ENCODE data around the gene LRMDA. TPM values are rescaled to one million over a fixed set of nuclear protein-coding genes. Genes with fewer than 3 reads are reported as not detected.

The LRMDA gene
- total RNA-seq, 1 experiment from 2014 or later = not detected

DNA sequence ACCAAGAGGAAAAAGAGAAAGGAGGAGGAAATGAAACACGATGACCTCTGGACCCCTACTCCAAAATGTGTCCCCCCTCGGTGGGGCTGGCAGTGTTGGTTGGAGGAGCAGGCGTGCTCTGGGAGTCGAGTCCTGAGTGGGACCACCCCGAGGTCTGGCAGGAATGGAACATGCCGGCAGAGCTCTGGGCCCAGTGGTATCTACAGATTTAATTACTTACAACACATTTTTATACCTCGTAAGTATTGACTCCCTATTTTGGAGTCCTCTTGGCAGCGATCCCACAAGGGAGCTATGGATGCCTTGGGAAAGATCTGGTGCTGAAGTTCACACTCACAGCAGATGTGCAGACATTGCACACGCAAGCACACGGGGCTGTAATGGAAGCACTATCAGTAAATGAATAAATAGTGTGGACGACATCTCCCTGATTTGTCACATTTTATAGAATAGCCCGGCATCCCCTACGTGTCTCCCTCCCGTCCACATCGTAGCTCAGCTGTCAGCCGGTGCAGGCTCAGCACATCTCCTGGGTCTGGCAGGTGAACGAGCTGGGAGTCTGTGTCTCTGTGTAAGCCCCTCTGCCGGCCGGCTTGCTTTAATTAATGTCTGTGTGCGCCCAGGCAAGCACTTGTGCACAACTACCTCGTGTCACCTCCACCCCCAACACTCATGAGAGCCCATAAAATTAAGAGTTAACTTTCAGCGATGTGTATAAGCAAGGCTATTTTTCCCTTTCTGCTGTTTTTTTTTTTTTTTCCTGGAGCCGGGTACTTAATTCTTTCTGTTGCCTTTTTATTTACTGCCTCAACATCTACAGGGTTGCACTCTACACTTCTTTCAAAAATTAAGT, 603.2 kb downstream of the LRMDA start:
- Histone ChIP-seq H3K4me3 (ENCODE audit: low read length) (no peak overlapping the region), H4K20me1 (ENCODE audit: insufficient read depth, low read depth, low read length) (no peaks in the 10 kb centered on the region), H3K4me1 (ENCODE audit: low read length) (no peaks in the 10 kb centered on the region), H3K9me2 (replicated peaks; ENCODE audit: insufficient read depth, low read length) (no peaks in the 10 kb centered on the region), H2AFZ (ENCODE audit: low read length) (no peak overlapping the region), H3K79me2 (ENCODE audit: low read length) (no peaks in the 10 kb centered on the region), H3K4me2 (ENCODE audit: low read depth, low read length, poor library complexity, severe bottlenecking) (no peak overlapping the region), H3K27me3 (ENCODE audit: low read length) (peaks cover 4% of the 10 kb centered on the region; the same call in 1 of the 2 replicates), H3K9ac (ENCODE audit: low read length) (no peak overlapping the region), H3K27ac (ENCODE audit: low read length) (no peak overlapping the region), H3K36me3 (ENCODE audit: insufficient read depth, low read length) (no peaks in the 10 kb centered on the region), H3K9me3 (ENCODE audit: low read length) (peaks cover 11% of the 10 kb centered on the region)
- no peak for DNase-seq

DNA sequence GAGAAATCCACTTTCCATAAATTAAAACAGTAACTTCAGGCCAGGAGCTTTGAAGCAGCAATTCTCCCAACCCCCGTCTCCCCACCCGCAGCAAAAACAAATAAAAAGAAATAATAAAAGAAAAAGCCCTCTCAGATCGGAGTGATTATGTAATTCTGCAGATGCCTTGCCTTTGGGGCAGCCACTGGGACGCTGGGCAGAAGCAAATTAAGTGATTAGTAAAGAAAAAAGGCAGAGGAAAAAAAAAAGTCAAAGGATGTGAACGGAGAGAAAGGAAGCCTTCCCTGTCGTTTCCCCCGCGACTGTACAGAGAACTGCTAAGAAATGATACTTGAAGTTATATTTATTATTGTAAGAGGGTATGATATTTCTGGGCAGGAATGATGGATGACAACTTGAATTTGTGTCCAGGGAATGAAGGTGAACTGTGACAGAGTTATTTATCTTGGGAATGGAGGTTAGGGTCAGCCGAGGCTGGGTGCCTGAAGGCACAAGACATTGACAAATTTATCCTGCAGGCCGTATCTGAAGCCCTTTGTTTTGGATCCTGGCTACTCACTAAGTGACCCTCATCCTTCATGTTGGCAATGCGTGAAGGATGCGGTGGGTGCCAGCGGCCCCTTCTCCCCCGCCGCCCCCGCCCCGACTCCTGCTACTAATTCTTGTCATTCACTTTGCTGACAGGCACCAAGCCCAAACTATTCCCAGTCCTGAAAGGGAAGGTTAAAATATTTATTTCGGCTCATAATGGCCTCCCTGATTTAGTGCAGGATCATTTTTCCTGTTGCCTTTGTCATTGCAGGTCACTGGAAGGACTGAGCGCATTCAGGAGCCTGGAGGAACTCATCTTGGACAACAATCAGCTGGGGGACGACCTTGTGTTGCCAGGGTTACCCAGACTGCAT, 604.0 kb downstream of the LRMDA start:
- Histone ChIP-seq H3K36me3 (ENCODE audit: insufficient read depth, low read length) (no peaks in the 10 kb centered on the region), H3K79me2 (ENCODE audit: low read length) (no peaks in the 10 kb centered on the region), H3K27ac (ENCODE audit: low read length) (no peak overlapping the region), H3K4me1 (ENCODE audit: low read length) (no peaks in the 10 kb centered on the region), H3K4me2 (ENCODE audit: low read depth, low read length, poor library complexity, severe bottlenecking) (no peak overlapping the region), H3K9me2 (replicated peaks; ENCODE audit: insufficient read depth, low read length) (no peaks in the 10 kb centered on the region), H4K20me1 (ENCODE audit: insufficient read depth, low read depth, low read length) (no peaks in the 10 kb centered on the region), H3K9me3 (ENCODE audit: low read length) (peaks cover 11% of the 10 kb centered on the region), H3K9ac (ENCODE audit: low read length) (no peak overlapping the region), H2AFZ (ENCODE audit: low read length) (no peak overlapping the region), H3K27me3 (ENCODE audit: low read length) (peaks cover 4% of the 10 kb centered on the region; the same call in 1 of the 2 replicates), H3K4me3 (ENCODE audit: low read length) (no peak overlapping the region)
- DNase-seq = no peak

DNA sequence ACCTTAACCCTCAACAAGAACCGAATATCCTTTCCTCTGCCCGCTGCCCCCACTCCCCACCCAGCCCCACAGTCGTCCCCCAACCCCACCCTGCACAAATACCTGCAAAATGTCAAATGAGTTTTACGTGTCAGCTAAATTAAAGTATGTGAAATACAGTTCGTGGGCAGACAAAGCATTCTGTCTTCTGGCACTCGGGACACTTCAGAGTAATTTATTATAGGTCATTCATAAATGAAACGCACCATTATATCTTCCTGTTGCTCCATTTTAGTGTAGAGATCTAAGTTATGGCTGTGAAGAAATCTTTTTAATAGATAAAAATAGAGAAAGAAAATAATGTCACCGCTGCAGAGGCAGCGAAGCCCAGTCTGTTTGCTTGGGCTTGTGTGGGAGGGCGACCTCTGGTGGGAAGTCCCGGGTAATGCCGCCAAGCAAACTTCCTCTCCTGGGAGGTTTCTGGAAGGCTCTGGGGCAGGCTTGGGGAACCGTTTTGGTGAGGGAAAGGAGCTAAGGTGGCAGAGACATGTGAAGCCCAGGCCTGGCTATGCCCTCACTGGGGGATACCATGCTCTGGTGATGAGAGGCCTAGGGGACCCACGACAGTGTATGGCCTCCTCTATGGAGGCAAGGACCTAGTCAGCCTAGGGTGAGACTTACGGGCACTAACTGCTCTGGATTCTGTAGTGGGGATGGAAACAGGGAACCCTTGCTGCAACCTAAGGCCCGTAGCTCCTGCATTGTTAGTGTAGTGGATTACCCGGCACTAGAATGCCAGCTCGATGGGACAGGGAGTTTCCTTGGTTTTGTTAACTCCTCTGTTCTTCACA, 604.9 kb downstream of the LRMDA start:
- Histone ChIP-seq H3K4me3 (ENCODE audit: low read length) (no peak overlapping the region), H3K9me3 (ENCODE audit: low read length) (peaks cover 11% of the 10 kb centered on the region), H3K4me1 (ENCODE audit: low read length) (no peaks in the 10 kb centered on the region), H3K4me2 (ENCODE audit: low read depth, low read length, poor library complexity, severe bottlenecking) (no peak overlapping the region), H4K20me1 (ENCODE audit: insufficient read depth, low read depth, low read length) (no peaks in the 10 kb centered on the region), H3K36me3 (ENCODE audit: insufficient read depth, low read length) (no peaks in the 10 kb centered on the region), H3K27ac (ENCODE audit: low read length) (no peak overlapping the region), H3K9ac (ENCODE audit: low read length) (no peak overlapping the region), H2AFZ (ENCODE audit: low read length) (no peak overlapping the region), H3K79me2 (ENCODE audit: low read length) (no peaks in the 10 kb centered on the region), H3K27me3 (ENCODE audit: low read length) (peaks cover 4% of the 10 kb centered on the region; the same call in 1 of the 2 replicates), H3K9me2 (replicated peaks; ENCODE audit: insufficient read depth, low read length) (no peaks in the 10 kb centered on the region)
- peak; percentile 71 for DNase-seq

DNA sequence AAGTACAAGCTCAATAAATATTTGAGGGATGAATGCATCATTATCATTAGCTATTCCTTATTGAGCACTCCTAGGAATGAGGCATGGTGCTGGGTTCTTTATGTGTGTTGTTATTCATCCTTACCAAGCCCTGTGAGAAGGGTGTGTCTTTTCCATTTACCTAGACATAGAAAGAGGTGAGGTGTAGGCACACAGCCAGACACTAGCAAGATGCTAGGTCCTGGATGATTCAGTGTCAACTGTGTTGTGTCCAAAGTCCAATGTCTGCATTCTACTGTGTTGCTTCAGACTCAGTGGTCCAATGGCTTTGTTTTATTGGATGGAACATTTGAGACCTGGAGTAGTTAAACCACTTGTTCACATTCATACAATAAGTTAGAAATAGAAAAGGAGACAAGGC, 605.5 kb downstream of the LRMDA start:
- H3K79me2 ChIP-seq (ENCODE audit: low read length) = no peaks in the 10 kb centered on the region
- H3K36me3 ChIP-seq (ENCODE audit: insufficient read depth, low read length) = no peaks in the 10 kb centered on the region
- no peaks in the 10 kb centered on the region for H3K9me2 ChIP-seq (replicated peaks; ENCODE audit: insufficient read depth, low read length)
- DNase-seq = no peak
- H3K4me3 ChIP-seq (ENCODE audit: low read length) = no peak overlapping the region
- H3K27ac ChIP-seq (ENCODE audit: low read length) = no peak overlapping the region
- H2AFZ ChIP-seq (ENCODE audit: low read length) = no peak overlapping the region
- peaks cover 4% of the 10 kb centered on the region; the same call in 1 of the 2 replicates for H3K27me3 ChIP-seq (ENCODE audit: low read length)
- no peaks in the 10 kb centered on the region for H4K20me1 ChIP-seq (ENCODE audit: insufficient read depth, low read depth, low read length)
- H3K4me1 ChIP-seq (ENCODE audit: low read length) = no peaks in the 10 kb centered on the region
- H3K9me3 ChIP-seq (ENCODE audit: low read length) = peaks cover 11% of the 10 kb centered on the region
- H3K9ac ChIP-seq (ENCODE audit: low read length) = no peak overlapping the region
- no peak overlapping the region for H3K4me2 ChIP-seq (ENCODE audit: low read depth, low read length, poor library complexity, severe bottlenecking)

DNA sequence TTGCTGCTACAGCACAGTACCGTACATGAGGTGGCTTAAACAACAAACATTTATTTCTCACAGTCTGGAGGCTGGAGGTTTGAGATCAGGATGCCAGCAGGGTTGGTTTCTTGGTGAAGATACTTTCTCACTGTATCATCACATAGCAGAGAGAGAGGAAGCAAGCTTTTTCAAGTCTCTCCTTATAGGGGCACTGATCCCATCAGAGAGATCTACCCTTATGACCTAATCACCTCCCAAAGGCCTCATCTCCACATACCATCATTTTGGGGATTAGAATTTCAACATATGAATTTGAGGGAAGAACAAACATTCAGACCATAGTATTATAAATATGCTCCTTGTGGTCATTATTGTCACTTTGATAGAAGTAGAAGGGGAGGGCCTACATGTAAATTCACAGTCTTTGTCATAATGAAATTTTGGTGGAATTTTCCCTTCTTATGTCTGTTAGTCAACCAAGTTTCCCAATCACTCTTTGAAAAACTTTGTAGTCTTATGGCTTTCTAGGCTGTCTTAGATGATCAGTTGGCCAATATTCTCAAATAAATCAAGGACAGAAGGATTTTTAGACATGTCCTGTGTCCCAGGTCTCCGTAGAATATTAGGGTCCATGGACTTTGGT, 606.2 kb downstream of the LRMDA start:
- H3K79me2 ChIP-seq (ENCODE audit: low read length) = no peaks in the 10 kb centered on the region
- H3K36me3 ChIP-seq (ENCODE audit: insufficient read depth, low read length) = no peaks in the 10 kb centered on the region
- no peaks in the 10 kb centered on the region for H3K4me1 ChIP-seq (ENCODE audit: low read length)
- no peak overlapping the region for H3K4me3 ChIP-seq (ENCODE audit: low read length)
- no peaks in the 10 kb centered on the region for H3K9me2 ChIP-seq (replicated peaks; ENCODE audit: insufficient read depth, low read length)
- no peaks in the 10 kb centered on the region for H4K20me1 ChIP-seq (ENCODE audit: insufficient read depth, low read depth, low read length)
- no peak overlapping the region for H3K27ac ChIP-seq (ENCODE audit: low read length)
- H3K9me3 ChIP-seq (ENCODE audit: low read length) = peaks cover 11% of the 10 kb centered on the region
- peaks cover 4% of the 10 kb centered on the region; the same call in 1 of the 2 replicates for H3K27me3 ChIP-seq (ENCODE audit: low read length)
- H2AFZ ChIP-seq (ENCODE audit: low read length) = no peak overlapping the region
- DNase-seq = no peak
- no peak overlapping the region for H3K4me2 ChIP-seq (ENCODE audit: low read depth, low read length, poor library complexity, severe bottlenecking)
- H3K9ac ChIP-seq (ENCODE audit: low read length) = no peak overlapping the region

DNA sequence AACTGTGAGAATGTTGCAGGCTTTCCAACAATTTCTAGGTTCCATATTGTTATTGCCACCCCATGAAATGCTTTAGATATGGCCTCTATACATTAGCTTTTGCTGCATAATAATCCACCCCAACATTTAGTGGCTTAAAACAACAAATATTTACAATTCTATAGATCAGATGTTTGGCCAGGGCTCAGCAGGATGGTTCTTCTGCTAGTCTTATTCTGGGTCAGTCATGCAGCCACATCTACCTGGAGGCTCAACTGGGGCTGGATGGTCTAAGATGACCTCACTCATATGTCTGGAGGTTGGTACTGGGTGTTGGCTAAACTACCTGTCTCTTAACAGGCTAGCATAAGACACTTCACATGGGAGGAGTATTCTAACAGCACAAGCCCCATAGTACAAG, 607.3 kb downstream of the LRMDA start:
- Histone ChIP-seq H3K4me2 (ENCODE audit: low read depth, low read length, poor library complexity, severe bottlenecking) (no peak overlapping the region), H3K79me2 (ENCODE audit: low read length) (no peaks in the 10 kb centered on the region), H4K20me1 (ENCODE audit: insufficient read depth, low read depth, low read length) (no peaks in the 10 kb centered on the region), H3K4me3 (ENCODE audit: low read length) (no peak overlapping the region), H3K27me3 (ENCODE audit: low read length) (peaks cover 4% of the 10 kb centered on the region; the same call in 1 of the 2 replicates), H3K9me2 (replicated peaks; ENCODE audit: insufficient read depth, low read length) (no peaks in the 10 kb centered on the region), H3K9me3 (ENCODE audit: low read length) (peaks cover 11% of the 10 kb centered on the region), H3K27ac (ENCODE audit: low read length) (no peak overlapping the region), H3K36me3 (ENCODE audit: insufficient read depth, low read length) (no peaks in the 10 kb centered on the region), H3K4me1 (ENCODE audit: low read length) (no peaks in the 10 kb centered on the region), H2AFZ (ENCODE audit: low read length) (no peak overlapping the region), H3K9ac (ENCODE audit: low read length) (no peak overlapping the region)
- no peak for DNase-seq

DNA sequence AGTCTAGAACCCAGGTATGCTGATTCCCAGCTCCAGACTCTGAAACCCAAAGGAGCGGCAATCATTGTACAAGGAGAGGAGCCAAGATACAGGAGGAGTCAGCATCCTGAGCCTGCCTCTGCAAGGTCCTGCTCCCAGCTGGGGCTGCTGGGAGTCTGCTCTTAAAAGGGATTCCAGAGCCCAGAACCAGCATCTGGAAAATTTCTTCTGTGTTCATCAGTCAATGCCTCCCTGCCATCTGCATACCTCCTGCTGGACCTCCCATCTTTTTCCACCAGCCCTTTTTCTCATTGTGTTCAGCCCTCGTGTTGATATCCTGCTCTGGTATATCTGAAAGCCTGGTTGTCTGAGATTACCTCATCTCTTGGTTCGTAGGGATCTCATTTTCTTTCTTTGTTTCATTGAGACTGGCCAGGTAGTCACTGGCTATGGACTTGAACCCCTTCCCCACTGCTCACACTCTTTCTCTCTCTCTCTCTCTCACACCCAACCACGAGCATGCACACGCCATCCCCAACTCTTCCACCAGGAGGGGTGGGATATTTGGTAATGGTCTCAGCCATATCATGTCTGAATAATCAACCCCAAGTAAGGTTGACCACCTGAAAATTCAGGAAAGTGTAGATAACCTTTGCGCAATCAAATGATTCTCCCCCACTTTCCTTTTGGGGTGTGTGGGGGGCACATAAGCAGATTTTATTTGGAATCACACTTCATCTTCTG, 608.8 kb downstream of the LRMDA start:
- Histone ChIP-seq H3K27ac (ENCODE audit: low read length) (no peak overlapping the region), H3K79me2 (ENCODE audit: low read length) (no peaks in the 10 kb centered on the region), H3K4me3 (ENCODE audit: low read length) (no peak overlapping the region), H3K9me3 (ENCODE audit: low read length) (peaks cover 11% of the 10 kb centered on the region), H3K36me3 (ENCODE audit: insufficient read depth, low read length) (no peaks in the 10 kb centered on the region), H3K9me2 (replicated peaks; ENCODE audit: insufficient read depth, low read length) (no peaks in the 10 kb centered on the region), H2AFZ (ENCODE audit: low read length) (no peak overlapping the region), H3K4me2 (ENCODE audit: low read depth, low read length, poor library complexity, severe bottlenecking) (no peak overlapping the region), H4K20me1 (ENCODE audit: insufficient read depth, low read depth, low read length) (no peaks in the 10 kb centered on the region), H3K4me1 (ENCODE audit: low read length) (no peaks in the 10 kb centered on the region), H3K9ac (ENCODE audit: low read length) (no peak overlapping the region), H3K27me3 (ENCODE audit: low read length) (peaks cover 4% of the 10 kb centered on the region; the same call in 1 of the 2 replicates)
- DNase-seq = no peak
